Neuronal stem cell (in vitro differentiated cells): ENCODE measurements around the gene C1orf216.

Experiments used
- DNase-seq: peaks from one replicate; pipeline ENCODE4 v3.0.0-alpha.2; 2013; ENCODE audit warnings: low spot score
- H2AFZ ChIP-seq: one replicate; pipeline ENCODE4 v1.6.1; 2013; ENCODE audit warnings: mild to moderate bottlenecking, low read length, inconsistent platforms
- H2AK5ac ChIP-seq: 2 replicates; pipeline ENCODE4 v1.6.1; 2013; ENCODE audit warnings: low read depth, mild to moderate bottlenecking, inconsistent platforms, low read length, moderate library complexity, mixed read lengths
- H2BK120ac ChIP-seq: 2 replicates; pipeline ENCODE4 v1.6.1; 2013; ENCODE audit warnings: low read depth, mild to moderate bottlenecking, inconsistent platforms, low read length, moderate library complexity, mixed read lengths
- H2BK12ac ChIP-seq: one replicate; pipeline ENCODE4 v1.6.1; 2013; ENCODE audit warnings: low read length, inconsistent platforms
- H2BK15ac ChIP-seq: 2 replicates; pipeline ENCODE4 v1.6.1; 2013; ENCODE audit warnings: mild to moderate bottlenecking, low read length, inconsistent platforms, mixed read lengths
- H2BK5ac ChIP-seq: one replicate; pipeline ENCODE4 v1.6.1; 2013; ENCODE audit warnings: inconsistent platforms, mild to moderate bottlenecking, low read length, moderate library complexity
- H3K14ac ChIP-seq: one replicate; pipeline ENCODE4 v1.6.1; 2013; ENCODE audit warnings: low read length, inconsistent platforms
- H3K18ac ChIP-seq: 2 replicates; pipeline ENCODE4 v1.6.1; 2013; ENCODE audit warnings: low read length, inconsistent platforms
- H3K23ac ChIP-seq: 2 replicates; pipeline ENCODE4 v1.6.1; 2013; ENCODE audit warnings: low read depth, mild to moderate bottlenecking, mixed read lengths, low read length, inconsistent platforms; ENCODE audit not compliant: poor library complexity
- H3K27ac ChIP-seq: replicated peaks from 3 replicates; pipeline ENCODE4 v1.5.1; 2013; ENCODE audit warnings: low read length, inconsistent platforms
- H3K27me3 ChIP-seq, 3 experiments: 2 replicates each; pipeline ENCODE4 v1.6.1; 2013; ENCODE audit warnings: low read length in 3 of 3, mild to moderate bottlenecking in 2 of 3, inconsistent platforms in 1 of 3, low read depth in 1 of 3, mixed read lengths in 1 of 3, moderate library complexity in 1 of 3; ENCODE audit not compliant: control insufficient read depth in 3 of 3, insufficient read depth in 3 of 3
- H3K36me3 ChIP-seq, 2 donors: replicated peaks in 1 of 2; 2 replicates each; pipeline ENCODE4 v1.6.1; 2013; ENCODE audit warnings: low read length in 2 of 2; ENCODE audit not compliant: control insufficient read depth in 2 of 2, insufficient read depth in 2 of 2
- H3K4ac ChIP-seq: 2 replicates; pipeline ENCODE4 v1.6.1; 2013; ENCODE audit warnings: inconsistent platforms, mild to moderate bottlenecking, low read length, moderate library complexity
- H3K4me1 ChIP-seq, 2 donors: 1 replicate in 1 of 2; 2 replicates in 1 of 2; pipeline ENCODE4 v1.6.1; 2013; ENCODE audit warnings: low read length in 2 of 2, low read depth in 1 of 2; ENCODE audit not compliant: control insufficient read depth in 2 of 2, insufficient read depth in 1 of 2
- H3K4me2 ChIP-seq: one replicate; pipeline ENCODE4 v1.6.1; 2013; ENCODE audit warnings: mild to moderate bottlenecking, low read length, inconsistent platforms; ENCODE audit not compliant: insufficient read depth, poor library complexity, severe bottlenecking
- H3K4me3 ChIP-seq, 2 donors: 2 replicates each; pipeline ENCODE4 v1.5.1; 2013; ENCODE audit warnings: low read length in 2 of 2, mild to moderate bottlenecking in 2 of 2, inconsistent platforms in 1 of 2, moderate library complexity in 1 of 2
- H3K79me1 ChIP-seq: one replicate; pipeline ENCODE4 v1.6.1; 2013; ENCODE audit warnings: low read depth, mild to moderate bottlenecking, inconsistent platforms, low read length, moderate library complexity
- H3K9ac ChIP-seq: one replicate; pipeline ENCODE4 v1.6.1; 2013; ENCODE audit warnings: mild to moderate bottlenecking, low read depth, low read length, inconsistent platforms; ENCODE audit not compliant: poor library complexity
- H3K9me3 ChIP-seq, 2 donors: replicated peaks in 1 of 2; 2 replicates each; pipeline versions ENCODE3 to v1.6.1; 2013; ENCODE audit warnings: low read length in 2 of 2, mild to moderate bottlenecking in 2 of 2, inconsistent platforms in 1 of 2, low read depth in 1 of 2, mixed read lengths in 1 of 2, moderate library complexity in 1 of 2; ENCODE audit not compliant: control insufficient read depth in 2 of 2, insufficient read depth in 1 of 2
- H4K8ac ChIP-seq: one replicate; pipeline ENCODE4 v1.6.1; 2013; ENCODE audit warnings: low read depth, mild to moderate bottlenecking, inconsistent platforms, low read length, moderate library complexity
- H4K91ac ChIP-seq: one replicate; pipeline ENCODE4 v1.6.1; 2013; ENCODE audit warnings: low read length, low read depth, mild to moderate bottlenecking, inconsistent platforms; ENCODE audit not compliant: poor library complexity
- WGBS, 2 donors: extraction: QIAGEN DNeasy Blood & Tissue Kit; methylation state at CpG; one replicate each; pipeline ENCODE4 v1.1.7; 2013; ENCODE audit warnings: missing lambda C conversion rate in 2 of 2, mixed read lengths in 1 of 2; ENCODE audit not compliant: insufficient read length in 2 of 2, insufficient replicate concordance in 1 of 2; ENCODE audit errors: extremely low coverage in 2 of 2; 5-methylcytosine and 5-hydroxymethylcytosine counted together

C1orf216 gene

DNA sequence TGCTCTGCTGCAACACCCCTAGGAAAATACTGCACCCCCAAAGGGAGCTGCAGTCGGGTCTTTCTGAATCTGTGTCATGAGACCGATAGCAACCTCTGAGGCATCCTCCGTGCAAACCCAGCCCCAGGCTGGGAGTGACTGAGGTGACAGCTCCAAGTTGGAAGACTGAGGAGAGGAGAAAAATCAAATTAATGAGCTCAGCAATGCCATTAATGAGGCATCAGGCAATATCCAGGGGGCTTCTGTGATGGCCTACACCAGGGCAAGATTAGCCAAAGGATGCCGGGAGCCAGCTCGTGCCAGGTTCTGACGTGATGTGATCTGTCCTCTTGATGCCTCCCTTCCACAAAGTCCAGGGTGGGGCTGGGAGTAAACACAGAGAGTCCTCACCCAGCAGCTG, 46.6 kb downstream of the C1orf216 start:
- H3K4me3 ChIP-seq: no peak overlapping the region
- no peak overlapping the region for H2BK120ac ChIP-seq
- no peak overlapping the region for H2AK5ac ChIP-seq
- no peaks in the 10 kb centered on the region for H3K79me1 ChIP-seq
- H3K18ac ChIP-seq: no peak overlapping the region
- no peaks in the 10 kb centered on the region for H3K9me3 ChIP-seq
- H3K14ac ChIP-seq: no peak overlapping the region
- no peak overlapping the region for H3K4me2 ChIP-seq
- WGBS, 2 donors: no CpG with 5 or more reads among the region's 6 CpGs
- no peak overlapping the region for H2BK12ac ChIP-seq
- peaks cover 5% of the 10 kb centered on the region in 2 donors for H3K4me1 ChIP-seq
- H3K23ac ChIP-seq: no peak overlapping the region
- no peak overlapping the region for H2BK5ac ChIP-seq
- H3K27ac ChIP-seq: no peak overlapping the region
- H2AFZ ChIP-seq: no peak overlapping the region
- H3K36me3 ChIP-seq: no peaks in the 10 kb centered on the region
- no peak overlapping the region for H4K91ac ChIP-seq
- H3K27me3 ChIP-seq: peaks cover 0 to 25% (median 0%) of the 10 kb centered on the region in 3 experiments
- no peak for DNase-seq
- no peak overlapping the region for H3K4ac ChIP-seq
- H2BK15ac ChIP-seq: no peak overlapping the region
- H4K8ac ChIP-seq: no peak overlapping the region
- H3K9ac ChIP-seq: no peak overlapping the region

DNA sequence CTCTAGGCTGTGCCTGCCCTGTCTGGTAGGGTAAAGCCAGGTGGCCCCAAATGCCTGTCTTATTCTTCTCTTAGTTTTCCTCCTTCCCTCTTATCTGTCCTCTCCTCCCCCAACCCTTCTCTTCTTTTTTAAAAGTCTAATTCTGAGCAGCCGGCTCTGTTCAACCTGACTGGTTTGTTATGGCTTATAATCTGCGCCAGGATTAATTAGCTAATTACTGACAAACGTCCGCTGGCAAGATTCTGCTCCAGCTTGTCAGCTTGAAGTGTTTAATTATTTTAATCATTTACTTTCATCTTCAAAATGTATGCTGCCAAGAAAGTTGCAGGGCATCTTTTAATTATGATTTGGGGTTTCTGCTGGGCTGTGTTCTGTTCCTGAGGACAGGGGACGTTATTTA, 50.2 kb downstream of the C1orf216 start:
- H3K4ac ChIP-seq: no peak overlapping the region
- H3K4me3 ChIP-seq: no peak overlapping the region
- no peak overlapping the region for H4K8ac ChIP-seq
- H3K36me3 ChIP-seq: no peaks in the 10 kb centered on the region
- no peak overlapping the region for H3K4me2 ChIP-seq
- no peak overlapping the region for H3K18ac ChIP-seq
- no peak overlapping the region for H3K9ac ChIP-seq
- DNase-seq: no peak
- no peak overlapping the region for H2AFZ ChIP-seq
- no peak overlapping the region for H2BK15ac ChIP-seq
- H2AK5ac ChIP-seq: no peak overlapping the region
- no peak overlapping the region for H3K27ac ChIP-seq
- H3K23ac ChIP-seq: no peak overlapping the region
- H3K27me3 ChIP-seq: peaks cover 0 to 32% (median 0%) of the 10 kb centered on the region in 3 experiments
- H4K91ac ChIP-seq: no peak overlapping the region
- no peak overlapping the region for H2BK12ac ChIP-seq
- WGBS, 2 donors: no CpG with 5 or more reads among the region's 5 CpGs
- no peaks in the 10 kb centered on the region for H3K79me1 ChIP-seq
- no peak overlapping the region for H3K14ac ChIP-seq
- no peaks in the 10 kb centered on the region for H3K9me3 ChIP-seq
- H2BK120ac ChIP-seq: no peak overlapping the region
- peaks cover 5% of the 10 kb centered on the region in 2 donors for H3K4me1 ChIP-seq
- H2BK5ac ChIP-seq: no peak overlapping the region

GRCh38 chr1:35666916-35667315, 51.8 kb downstream of the C1orf216 start:
- H3K14ac ChIP-seq: no peak overlapping the region
- no peak overlapping the region for H4K8ac ChIP-seq
- H3K18ac ChIP-seq: no peak overlapping the region
- H2AK5ac ChIP-seq: no peak overlapping the region
- WGBS, 2 donors: no CpG with 5 or more reads among the region's 1 CpG
- peaks cover 0 to 23% (median 0%) of the 10 kb centered on the region in 3 experiments for H3K27me3 ChIP-seq
- H3K27ac ChIP-seq: no peak overlapping the region
- H3K9ac ChIP-seq: no peak overlapping the region
- H3K9me3 ChIP-seq: no peaks in the 10 kb centered on the region
- no peak overlapping the region for H3K23ac ChIP-seq
- H2BK120ac ChIP-seq: no peak overlapping the region
- no peaks in the 10 kb centered on the region for H3K36me3 ChIP-seq
- peaks cover 5% of the 10 kb centered on the region in 2 donors for H3K4me1 ChIP-seq
- no peak overlapping the region for H2AFZ ChIP-seq
- H2BK12ac ChIP-seq: no peak overlapping the region
- no peak overlapping the region for H2BK15ac ChIP-seq
- no peaks in the 10 kb centered on the region for H3K79me1 ChIP-seq
- no peak overlapping the region for H3K4ac ChIP-seq
- no peak overlapping the region for H3K4me3 ChIP-seq
- DNase-seq: no peak
- H3K4me2 ChIP-seq: no peak overlapping the region
- H2BK5ac ChIP-seq: no peak overlapping the region
- H4K91ac ChIP-seq: no peak overlapping the region

DNA sequence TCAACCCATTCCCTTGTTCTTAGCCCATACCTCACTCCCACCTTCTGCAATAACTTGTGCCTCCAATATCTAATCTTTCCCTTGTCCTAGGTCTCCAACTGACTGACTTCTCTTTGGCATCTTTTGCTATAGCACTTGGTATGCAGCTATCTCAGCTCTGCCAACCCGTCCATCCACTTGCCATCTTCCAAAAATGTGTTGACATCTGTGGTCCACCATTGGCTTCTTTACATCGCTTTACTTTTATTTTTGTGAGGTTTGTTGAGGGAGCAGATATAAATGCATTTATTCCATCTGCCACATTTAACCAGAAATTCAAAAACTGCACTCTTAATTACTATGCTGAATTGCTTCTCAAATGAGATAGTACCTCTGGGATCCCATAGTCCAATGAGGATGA, 52.5 kb downstream of the C1orf216 start:
- Histone ChIP-seq H2BK15ac (no peak overlapping the region), H3K4me3 (no peak overlapping the region), H3K23ac (no peak overlapping the region), H3K14ac (no peak overlapping the region), H3K4ac (no peak overlapping the region), H4K91ac (no peak overlapping the region), H3K27me3 (peaks cover 0 to 23% (median 0%) of the 10 kb centered on the region in 3 experiments), H3K9ac (no peak overlapping the region), H3K9me3 (no peaks in the 10 kb centered on the region), H2BK12ac (no peak overlapping the region), H4K8ac (no peak overlapping the region), H3K4me1 (peaks cover 5% of the 10 kb centered on the region in 2 donors), H3K79me1 (no peaks in the 10 kb centered on the region), H2BK120ac (no peak overlapping the region), H2AK5ac (no peak overlapping the region), H2BK5ac (no peak overlapping the region), H3K27ac (no peak overlapping the region), H3K36me3 (no peaks in the 10 kb centered on the region), H3K4me2 (no peak overlapping the region), H3K18ac (no peak overlapping the region), H2AFZ (no peak overlapping the region)
- WGBS, 2 donors: no CpG with 5 or more reads among the region's 2 CpGs
- DNase-seq: no peak
